ENCODE data around the gene LHX3.

Gene LHX3

DNA sequence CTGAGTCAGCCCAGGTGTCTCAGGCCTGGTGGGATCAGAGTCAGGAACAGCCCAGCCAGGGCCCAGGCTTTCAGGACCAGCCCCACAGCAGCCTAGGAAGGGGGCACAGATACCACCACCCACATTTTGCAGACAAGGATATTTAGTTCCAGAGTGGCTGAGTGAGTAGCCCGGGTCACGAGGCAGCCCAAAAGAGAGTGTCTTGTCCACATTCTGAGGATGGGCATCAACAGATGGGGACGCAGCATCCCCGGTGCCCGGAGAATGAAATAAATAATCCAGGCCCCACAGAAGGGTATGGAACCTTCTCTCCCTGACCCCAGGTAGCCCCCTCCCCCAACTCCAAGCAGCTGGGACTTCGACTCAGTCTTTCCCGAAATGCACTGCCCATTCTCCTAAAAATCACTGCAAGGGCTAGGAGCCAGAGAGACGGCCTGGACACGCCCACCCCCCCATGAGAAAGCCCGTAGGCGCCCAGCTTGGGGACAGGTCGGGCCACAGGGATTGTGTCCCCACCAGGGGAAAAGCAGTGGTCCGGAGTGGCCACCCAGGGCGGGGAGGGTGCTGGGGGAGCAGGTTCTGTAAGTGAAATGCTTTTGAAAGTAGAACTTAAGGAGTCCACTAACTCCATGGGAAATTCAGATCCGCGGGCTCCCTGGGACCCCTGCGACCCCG lies 6.9 kb downstream of the LHX3 start:
- in situ Hi-C loops (cut with HindIII; ENCODE audit: low sequenced_read_pairs): no loop called here

DNA sequence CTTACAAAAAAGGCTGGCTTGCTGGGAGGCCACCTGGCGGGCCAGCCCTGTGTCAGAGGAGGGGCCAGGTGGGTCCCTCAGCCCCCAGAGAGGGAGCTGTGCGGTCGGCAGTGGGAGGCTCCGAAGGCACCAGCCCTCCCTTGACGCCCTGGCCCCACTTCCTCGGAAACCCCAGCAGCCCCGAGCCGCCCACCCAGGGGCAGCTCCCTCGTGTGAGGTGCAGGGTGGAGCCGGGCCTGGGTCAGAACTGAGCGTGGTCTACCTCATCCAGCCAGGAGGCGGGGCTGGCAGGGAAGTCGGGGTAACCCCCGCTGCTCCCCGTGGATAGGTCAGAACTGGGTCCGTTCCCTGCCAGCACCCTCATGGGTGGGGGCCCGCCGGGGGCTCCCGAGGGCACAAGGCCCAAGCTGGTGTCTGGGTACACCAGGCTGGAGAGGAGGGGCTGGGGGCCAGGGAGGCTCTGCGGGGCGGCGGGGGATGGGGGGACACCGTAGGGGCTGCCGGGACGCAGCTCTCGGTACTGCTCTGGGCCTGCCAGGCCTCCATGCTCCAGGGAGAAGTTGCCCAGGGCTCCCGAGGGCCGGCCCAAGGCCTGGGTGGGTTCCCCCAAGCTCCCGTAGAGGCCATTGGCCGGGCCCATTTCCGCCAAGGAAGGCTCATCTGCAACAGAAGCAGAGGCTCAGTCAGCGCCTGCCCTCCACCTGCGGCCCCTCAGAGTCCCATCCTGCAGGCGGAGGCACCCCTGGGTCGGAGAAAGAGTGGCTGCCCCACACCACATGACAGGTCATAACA lies 7.6 kb downstream of the LHX3 start:
- in situ Hi-C loops (cut with HindIII; ENCODE audit: low sequenced_read_pairs): no loop called here

DNA sequence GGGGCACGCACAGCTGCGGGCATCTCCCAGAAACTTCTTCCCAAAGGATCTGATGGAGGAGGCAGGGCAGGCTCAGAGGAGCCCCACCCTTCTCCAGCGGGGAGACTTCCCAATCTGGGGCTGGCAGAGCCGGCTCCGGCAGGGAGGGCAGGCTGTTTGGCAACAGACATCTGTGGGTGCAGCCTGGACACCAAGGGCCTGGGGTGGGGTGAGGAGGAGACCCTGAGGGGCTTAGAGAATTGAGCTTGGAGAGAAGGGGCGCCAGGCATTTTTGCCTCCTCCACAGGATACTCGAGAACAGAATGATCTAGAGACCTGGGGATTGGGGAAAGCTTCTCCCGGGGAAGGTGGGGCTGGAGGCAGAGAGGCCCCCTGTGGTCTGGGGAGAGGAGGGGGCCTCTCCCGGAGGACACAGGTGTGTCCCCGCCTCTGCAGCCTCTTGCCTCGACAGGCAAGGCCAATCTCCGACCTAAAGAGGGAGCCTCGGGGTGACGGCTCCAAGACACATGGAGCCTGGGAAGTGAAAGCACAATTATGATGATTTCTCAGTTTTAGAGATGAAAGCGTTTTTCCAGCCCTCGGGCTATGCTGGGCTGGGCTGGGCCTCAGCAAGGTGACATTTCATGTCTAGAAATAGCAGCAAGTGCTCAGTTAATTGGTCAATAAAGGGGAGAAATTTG lies 8.4 kb downstream of the LHX3 start:
- in situ Hi-C loops (cut with HindIII; ENCODE audit: low sequenced_read_pairs): no loop called here

DNA sequence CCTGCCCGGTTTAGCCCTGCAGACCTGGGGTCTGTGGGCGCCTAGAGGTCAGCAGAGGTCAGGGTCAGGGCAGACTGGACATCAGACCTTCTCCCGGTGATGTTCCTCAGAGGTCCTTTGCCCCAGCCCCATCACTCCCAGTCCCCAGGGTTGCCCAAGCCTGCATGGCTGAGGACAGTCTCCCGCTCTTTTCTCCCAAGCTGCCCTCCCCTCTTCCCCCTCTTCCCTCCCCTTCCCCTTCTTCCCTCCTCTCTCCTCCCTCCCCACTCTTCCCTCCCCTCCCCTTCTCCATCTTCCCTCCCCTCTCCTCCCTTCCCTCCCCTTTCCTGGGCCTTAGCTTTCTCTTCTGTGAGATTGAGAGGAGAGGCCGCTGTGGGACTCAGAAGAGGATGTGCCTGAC lies 10.4 kb downstream of the LHX3 start:
- in situ Hi-C loops (cut with HindIII; ENCODE audit: low sequenced_read_pairs): loop anchor here (5.0 kb wide), 3 partner anchors 37 to 137 kb away; no protein-coding TSS in a partner anchor

DNA sequence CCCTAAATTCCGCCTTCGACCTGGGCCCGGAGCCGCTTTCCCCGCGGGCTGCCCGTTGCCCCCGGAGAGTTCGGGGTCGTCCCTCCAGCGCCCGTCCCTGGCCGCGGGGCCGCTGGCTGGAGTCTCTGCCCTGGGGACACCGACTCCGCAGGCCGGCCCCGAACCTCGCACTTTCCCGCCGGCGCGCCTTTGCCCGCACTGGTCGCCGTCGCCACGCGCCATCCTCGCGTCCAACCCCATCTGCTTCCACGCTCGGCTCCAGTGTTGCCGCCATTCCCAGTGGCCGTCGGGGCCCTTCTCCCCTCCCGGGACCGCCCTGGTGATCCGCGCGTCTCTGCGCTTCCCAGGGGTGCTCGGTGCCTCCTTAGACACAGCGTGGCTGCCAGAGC lies 11.0 kb downstream of the LHX3 start:
- in situ Hi-C loops (cut with HindIII; ENCODE audit: low sequenced_read_pairs): loop anchor here (5.0 kb wide), 3 partner anchors 37 to 137 kb away; no protein-coding TSS in a partner anchor

DNA sequence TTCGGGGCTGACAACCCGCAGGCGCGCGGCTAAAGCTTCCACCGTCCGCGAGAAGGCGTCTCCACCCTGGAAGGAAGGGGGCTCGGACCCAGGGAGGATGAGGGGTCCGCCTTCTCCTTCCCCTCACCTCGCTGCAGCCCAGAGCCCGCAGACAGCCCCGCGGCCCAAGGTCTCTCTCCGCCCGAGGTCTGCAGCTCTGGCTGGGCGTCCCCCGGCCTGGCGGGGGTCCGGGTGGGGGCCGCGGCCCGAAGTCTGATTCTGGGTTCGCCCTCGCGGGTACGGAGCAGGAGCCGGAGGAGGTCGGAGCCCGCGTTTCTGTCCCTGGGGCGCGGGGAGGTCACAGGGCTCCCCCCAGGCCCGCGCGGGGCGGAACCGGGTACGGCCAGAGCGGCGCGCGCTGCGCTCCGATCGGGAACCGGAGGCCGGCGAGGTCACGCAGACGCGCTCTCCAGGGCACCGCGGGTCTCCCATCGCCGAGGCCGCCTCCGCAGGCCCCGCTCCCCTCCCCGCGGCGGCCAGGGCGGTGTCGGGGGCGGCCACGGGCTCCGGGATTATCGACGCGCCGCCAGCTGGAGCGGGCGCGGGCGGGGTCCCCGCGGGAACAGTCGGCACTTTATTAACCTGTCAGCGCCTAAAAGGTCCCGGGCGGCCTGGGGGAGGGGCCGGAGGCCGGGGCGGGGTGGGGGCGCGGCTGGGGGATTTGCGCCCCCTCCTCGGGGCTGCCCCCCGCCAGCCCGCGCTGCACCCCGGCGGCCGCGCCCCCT lies 11.6 kb downstream of the LHX3 start:
- in situ Hi-C loops (cut with HindIII; ENCODE audit: low sequenced_read_pairs): loop anchor here (5.0 kb wide), 3 partner anchors 36 to 136 kb away; no protein-coding TSS in a partner anchor

DNA sequence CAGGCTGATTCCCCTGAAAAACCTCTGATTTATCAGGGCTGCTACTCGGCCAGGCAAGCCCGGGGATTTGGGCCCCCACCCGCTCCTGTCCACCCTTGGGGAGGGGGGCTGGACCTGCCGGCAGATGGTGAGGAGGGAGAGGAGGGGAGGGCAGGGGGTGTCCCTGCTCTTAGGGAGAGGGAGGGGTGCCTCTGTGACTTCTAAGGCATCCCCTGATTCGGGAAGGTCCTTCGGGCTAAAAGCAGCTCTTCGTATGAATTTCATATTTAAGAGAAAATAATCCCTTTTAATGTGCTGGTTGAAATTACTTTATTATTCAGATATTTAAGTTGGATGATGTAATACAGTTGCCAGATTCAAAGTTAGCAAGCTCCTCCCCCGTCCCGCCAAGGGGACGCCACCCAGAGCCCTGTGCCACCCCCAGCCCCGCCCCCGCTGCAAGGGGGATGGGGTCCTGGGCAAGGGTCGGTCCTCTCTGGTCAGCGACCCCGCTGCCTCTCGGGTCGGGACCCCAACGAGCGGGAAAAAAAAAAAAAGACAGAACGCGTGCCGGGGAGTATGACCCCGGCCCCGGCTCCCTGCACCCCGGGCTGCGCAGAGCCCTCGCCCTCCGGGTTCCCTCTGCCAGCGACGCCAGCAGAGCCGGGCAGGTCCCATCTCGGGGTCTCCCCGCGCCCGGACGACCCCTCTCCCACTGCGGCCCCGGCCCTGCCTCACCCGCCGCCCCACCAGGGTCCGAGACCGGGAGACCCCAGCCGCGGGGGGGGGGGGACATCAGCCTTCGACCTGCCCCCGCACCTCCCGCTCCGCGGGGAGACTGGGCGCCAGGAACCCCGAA lies 12.4 kb downstream of the LHX3 start:
- in situ Hi-C loops (cut with HindIII; ENCODE audit: low sequenced_read_pairs): loop anchor here (5.0 kb wide), 3 partner anchors 35 to 135 kb away; no protein-coding TSS in a partner anchor

DNA sequence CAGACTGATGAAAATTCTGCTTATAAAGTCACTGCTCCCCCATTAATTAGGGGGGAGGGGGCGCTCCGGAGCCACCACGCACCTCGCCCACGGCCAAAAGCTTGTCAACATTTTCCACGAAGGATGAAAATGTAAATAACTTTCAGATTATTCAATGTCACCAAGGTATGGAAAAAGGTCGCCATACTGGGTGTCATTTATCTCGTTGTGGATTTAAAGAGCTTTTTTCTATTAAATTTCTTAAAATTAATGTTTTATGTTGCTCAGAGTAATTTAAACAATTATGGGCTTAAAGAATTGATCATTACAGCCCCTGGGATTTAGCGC lies 13.0 kb downstream of the LHX3 start:
- in situ Hi-C loops (cut with HindIII; ENCODE audit: low sequenced_read_pairs): loop anchor here (5.0 kb wide), 3 partner anchors 35 to 135 kb away; no protein-coding TSS in a partner anchor

DNA sequence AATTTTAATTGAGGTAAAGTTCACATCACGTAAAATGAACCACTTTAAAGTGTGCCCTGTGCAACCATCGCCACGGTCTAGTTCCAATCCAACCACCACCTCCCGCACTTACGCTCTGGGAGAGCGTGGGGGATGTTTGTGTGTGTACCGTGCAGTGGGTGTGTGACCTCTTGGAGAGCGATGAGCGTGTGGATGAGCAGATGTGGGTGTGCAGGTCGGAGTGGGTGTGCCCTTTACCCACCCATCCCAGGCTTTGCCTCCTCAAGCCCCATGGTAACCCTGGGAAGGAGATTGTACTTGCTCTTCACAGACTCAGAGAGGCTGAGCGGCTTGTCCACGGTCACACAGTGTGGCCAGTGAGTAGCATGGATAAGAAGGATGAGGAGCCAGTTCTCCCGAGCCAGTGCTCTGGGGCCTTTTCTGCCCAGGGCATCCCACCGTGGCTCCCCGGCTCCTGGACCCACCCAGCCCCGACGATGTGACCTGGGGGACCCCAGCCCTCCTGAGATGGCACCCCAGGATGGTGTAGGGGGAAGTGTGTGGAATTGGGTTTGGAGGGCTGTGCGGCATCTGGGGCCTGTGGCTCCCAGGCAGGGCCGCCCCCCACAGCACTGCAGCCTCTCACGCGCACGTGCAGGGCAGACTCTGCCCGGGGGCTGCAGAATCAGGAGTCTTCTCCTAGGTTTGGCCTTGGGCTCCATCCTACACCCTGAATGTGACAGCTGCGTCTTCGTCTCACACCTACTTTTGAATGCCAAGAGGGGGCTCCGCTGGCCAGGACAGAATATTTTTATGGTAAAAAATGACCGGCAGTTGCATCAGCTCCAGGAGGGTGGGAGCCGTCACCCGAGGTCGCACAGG lies 13.6 kb downstream of the LHX3 start:
- in situ Hi-C loops (cut with HindIII; ENCODE audit: low sequenced_read_pairs): loop anchor here (5.0 kb wide), 3 partner anchors 34 to 134 kb away; no protein-coding TSS in a partner anchor

DNA sequence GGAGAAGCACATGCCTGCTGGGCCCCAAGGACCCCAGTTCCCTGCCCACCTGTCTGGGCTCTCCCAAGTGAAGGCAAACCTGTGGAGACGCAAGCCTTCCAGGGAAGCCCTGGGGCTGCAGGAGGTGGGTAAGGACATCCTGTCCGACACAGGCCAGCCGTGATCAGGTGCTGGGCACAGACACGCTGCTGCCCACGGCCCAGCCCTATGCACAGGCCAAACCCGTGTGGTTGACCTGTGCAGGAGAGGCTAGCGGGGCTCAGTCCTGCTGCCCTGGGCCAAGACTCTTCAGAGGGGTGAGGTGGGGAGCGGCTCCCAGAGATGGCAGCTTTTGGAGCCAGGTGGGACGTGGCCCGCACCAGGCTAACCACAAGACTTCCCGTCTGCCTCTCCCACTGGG lies 14.3 kb downstream of the LHX3 start:
- in situ Hi-C loops (cut with HindIII; ENCODE audit: low sequenced_read_pairs): loop anchor here (5.0 kb wide), 3 partner anchors 33 to 133 kb away; no protein-coding TSS in a partner anchor

DNA sequence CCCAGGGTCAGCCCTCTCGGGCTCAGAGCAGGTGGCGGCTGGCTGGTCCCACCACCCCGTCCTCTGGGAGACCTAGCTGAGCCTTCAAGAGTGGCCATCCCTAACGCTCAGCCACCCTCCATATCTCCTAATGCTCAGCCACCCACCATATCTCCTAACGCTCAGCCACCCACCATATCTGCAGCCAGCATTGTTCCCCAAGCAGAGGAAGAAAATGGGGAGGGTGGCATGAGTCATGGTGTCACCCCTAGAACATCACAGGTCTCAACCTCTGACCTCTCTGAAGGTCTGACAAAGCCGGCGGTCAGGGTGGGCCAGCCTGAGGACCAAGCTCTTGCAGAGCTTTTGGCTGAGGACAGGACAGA lies 14.7 kb downstream of the LHX3 start:
- in situ Hi-C loops (cut with HindIII; ENCODE audit: low sequenced_read_pairs): loop anchor here (5.0 kb wide), 3 partner anchors 33 to 133 kb away; no protein-coding TSS in a partner anchor

DNA sequence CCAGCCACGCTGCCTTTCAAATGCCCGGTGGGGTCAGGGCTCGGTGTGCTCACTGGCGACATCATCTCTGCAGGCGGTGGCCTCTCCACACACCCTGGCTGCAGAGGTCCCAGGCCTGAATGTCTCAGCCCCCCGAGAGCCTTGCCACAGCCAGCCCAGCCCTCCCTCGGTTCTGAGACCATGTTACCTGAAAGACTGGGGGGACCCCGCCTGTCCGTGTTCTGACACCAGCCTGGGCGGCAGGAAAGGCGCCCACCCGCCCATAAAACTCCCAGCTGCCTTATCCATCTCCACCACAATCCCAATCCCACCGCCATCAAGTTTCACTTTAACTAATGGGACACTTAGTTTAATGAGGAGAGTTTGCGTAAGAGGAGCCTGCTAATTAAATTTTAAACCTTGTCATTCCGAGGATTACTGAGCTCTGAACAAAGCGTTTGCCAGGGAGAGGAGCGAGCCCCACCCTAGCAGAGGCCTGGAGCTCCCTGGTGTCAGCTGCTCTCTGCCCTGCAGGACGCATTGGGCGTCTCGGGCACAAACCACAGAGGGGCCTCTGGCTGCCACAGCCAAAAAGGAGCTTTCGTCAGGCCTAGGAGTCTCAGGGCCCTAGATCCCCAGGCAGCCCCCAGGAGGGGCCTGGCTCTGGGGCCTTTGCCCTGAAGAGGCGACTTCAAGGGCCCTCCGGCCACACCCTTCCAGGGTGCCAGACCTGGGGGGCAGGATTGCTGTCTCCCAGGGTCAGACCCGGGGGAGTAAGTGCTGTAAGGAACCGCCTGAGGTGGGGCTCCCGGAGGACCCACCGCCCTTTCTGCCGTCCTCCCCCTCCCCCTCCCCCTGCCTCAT lies 15.3 kb downstream of the LHX3 start:
- in situ Hi-C loops (cut with HindIII; ENCODE audit: low sequenced_read_pairs): loop anchor here (5.0 kb wide), 3 partner anchors 32 to 132 kb away; no protein-coding TSS in a partner anchor

DNA sequence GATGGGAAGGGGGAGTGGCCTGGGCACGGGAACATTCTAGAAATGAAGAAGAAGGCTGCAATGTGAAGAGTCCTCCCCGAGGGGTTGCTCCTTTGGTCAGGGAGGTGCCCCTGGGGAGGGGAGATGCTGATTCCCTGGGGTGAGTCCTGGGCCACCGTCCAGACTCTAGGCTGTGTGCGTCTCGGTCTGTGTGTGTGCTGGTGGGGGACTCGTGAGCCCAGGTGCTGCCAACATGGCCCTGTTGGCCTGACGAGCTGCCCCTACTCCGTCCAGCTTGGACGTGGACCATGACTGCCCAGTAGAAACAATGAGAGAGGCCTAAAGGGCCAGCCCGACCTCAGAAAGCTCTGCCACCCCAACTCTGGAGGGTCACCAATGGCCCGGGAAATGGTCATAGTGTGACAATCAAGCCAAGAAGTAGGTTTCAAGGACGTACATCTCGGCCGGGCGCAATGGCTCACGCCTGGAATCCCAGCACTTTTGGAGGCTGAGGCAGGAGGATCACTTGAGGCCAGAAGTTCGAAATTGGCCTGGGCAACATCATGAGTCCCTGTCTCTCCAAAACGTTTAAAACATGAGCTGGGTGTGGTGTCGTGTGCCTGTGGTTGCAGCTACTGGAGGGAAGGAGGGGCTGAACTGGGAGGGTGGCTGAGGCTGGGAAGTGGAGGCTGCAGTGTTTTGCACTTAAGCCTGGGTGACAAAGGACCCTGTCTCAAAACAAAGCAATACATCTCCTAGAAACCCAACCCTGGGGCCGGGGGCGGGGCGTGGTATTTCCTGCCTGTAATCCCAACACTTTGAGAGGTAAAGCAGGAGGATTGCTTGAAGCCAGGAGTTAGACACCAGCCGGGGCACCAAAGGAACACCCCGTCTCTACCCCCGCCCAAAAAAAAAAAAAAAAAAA lies 17.0 kb downstream of the LHX3 start:
- in situ Hi-C loops (cut with HindIII; ENCODE audit: low sequenced_read_pairs): no loop called here

DNA sequence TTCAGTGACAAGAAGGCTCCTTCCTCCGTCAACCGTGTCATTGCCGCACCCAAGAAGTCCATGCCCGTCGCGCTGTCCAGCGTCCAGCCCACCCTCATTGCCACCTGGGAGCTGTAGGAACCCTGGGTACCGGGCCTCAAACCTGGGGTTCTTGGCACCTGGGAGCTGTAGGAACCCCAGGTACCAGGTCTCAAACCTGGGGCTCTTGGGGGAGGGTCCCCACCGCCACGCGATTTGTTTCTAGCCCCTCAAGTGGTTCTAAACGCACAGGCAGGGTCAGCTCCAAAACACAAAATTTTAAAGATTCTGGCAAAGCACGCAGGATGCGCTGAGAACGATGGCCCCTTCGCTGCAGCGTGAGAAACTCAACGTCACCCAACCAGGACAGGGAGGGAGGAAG lies 17.7 kb downstream of the LHX3 start:
- in situ Hi-C loops (cut with HindIII; ENCODE audit: low sequenced_read_pairs): no loop called here

DNA sequence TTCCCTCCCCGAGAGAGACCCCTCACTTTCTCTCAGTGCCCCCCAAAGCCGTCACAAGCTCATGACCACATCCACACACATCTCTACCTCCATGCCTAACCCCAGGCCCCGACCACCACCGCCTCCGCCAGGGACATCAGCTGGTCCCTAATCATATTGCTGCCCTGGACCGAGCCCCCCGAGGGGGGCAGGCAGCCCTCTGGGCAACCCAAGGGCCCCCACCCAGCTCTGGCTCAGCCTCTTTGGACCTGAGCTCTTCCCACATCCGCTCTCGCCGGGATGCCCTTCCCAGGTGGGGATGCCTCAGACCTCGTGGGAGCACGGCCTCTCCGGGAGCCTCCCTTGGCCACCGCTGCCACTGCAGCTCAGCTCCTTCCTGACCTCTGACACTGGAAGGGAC lies 18.5 kb downstream of the LHX3 start:
- in situ Hi-C loops (cut with HindIII; ENCODE audit: low sequenced_read_pairs): no loop called here

DNA sequence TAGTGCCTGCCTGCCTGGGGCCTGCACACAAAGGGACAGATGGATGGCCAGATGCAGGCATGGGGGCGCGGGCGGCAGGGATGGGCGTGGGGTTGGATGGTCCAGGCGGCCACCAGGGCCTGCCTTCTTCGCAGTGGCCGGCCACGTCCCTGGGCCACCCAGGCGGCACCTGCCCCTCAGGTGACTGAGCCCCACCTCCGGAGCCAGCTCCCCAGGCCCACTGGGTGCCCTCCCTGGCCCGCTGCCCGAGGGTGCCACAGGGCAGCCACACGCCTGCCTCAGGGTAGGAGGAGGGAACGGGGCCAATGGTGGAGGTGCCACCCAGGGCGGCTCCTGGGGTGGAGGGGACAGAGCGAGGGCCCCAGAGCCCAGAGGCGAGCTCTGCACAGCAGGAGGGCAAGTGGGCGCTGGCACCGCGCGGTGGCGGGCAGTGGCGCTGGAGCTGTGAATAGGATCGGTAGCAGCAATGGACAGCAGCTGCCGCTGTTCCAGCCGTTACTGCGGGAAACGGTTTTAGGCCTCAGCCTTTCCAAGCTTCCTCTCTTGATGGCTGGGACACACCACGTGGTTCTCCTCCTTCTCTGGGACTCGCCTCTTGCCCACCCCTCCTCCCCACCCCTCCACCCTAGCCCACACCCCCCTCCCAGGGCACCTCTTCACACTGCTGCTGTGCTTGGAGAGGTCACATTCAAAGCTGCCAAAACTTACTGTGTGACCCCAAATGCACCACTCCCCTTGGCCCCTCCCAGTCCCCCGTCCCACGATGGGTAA lies 19.1 kb downstream of the LHX3 start:
- in situ Hi-C loops (cut with HindIII; ENCODE audit: low sequenced_read_pairs): no loop called here
